LNCAP (cell line): ENCODE measurements around the gene AOC3.

ENCODE experiments used
- TF ChIP-seq, protein P1 (sequence below): fragments of 450-650 bp; IDR thresholded peaks from 2 replicates; pipeline ENCODE4 v1.5.1; 2017; ENCODE audit warnings: mild to moderate bottlenecking

Gene AOC3

DNA sequence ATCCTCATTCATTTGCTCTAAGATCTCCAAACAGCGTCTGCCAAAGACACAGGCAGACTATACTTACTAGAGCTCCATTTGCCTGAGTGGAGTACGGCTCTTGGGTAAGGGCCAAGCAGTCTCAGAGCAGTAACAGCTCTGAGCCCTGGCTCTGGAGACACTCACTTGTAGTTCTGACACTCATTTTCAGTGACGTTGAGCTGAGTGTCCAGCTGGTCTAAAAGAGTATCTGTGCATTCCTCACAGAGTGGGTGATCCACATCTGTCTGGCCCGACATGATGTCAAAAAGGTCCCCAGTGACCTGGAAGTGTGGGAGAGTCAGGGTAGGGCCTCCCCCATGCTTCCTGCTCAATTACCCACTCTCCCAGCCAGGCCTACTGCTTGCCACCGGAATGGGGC lies 32.6 kb upstream of the AOC3 start:
- TF ChIP-seq, protein P1, sequence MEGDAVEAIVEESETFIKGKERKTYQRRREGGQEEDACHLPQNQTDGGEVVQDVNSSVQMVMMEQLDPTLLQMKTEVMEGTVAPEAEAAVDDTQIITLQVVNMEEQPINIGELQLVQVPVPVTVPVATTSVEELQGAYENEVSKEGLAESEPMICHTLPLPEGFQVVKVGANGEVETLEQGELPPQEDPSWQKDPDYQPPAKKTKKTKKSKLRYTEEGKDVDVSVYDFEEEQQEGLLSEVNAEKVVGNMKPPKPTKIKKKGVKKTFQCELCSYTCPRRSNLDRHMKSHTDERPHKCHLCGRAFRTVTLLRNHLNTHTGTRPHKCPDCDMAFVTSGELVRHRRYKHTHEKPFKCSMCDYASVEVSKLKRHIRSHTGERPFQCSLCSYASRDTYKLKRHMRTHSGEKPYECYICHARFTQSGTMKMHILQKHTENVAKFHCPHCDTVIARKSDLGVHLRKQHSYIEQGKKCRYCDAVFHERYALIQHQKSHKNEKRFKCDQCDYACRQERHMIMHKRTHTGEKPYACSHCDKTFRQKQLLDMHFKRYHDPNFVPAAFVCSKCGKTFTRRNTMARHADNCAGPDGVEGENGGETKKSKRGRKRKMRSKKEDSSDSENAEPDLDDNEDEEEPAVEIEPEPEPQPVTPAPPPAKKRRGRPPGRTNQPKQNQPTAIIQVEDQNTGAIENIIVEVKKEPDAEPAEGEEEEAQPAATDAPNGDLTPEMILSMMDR = no peak

DNA sequence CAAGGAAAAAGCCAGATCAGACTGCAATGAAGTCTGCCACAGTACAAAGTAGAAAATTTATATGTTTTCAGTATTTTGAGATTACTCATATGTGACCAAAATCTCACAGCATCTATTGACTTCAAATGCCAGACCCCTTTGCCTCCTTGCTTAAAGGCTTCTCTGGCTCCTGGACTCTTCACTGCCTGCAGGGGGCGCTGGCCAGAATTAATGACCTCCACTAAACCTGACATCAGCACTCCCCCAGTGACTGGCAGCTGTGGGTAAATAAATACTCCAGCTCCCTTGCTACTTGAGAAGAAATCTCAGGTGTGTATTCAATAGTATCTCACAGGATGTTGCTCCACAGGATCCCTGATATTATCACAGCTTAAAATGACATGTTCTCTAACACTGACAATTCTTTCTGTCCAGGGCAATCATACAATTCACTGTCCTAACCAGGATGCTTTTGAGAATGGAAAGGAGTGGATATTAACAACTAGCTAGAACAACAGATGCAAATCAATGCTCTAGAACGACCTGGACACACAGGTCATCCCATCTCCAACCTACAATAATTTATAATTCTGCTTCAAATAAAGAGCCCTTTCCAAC lies 31.0 kb upstream of the AOC3 start:
- TF ChIP-seq, protein P1 = peak; percentile 84

DNA sequence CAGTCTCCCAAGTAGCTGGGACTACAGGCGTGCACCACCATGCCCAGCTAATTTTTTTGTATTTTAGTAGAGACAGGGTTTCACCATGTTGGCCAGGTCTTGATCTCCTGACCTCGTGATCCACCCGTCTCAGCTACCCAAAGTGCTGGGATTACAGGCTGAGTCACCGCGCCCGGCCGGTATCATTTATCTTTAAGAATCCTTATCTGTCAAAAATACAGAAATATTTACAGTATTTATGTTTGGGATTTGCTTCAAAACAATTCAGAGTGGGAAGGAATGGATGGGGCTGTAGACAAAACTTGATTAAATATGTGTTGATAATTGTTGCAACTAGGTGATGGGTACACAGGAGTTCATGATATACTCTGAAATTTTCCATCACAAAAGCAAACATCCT lies 29.8 kb upstream of the AOC3 start:
- TF ChIP-seq, protein P1 = no peak

DNA sequence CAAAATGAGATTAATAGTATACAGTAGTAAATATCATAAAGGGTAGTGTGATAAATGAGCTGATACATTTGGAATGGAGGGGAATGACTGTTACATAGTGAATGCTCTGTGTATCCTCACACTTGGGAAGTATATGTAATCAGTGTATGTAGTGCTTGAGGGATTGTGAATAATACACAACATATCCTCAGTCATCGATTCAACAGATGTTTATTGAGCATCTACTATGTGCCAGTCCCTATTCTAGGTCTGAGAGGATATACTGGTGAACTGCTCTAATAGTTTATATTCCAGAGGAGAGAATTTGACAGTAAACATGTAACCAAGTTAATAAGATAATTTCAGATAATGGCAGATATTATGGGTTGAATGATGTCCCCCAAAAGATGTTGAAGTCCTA lies 23.5 kb upstream of the AOC3 start:
- TF ChIP-seq, protein P1 = no peak

DNA sequence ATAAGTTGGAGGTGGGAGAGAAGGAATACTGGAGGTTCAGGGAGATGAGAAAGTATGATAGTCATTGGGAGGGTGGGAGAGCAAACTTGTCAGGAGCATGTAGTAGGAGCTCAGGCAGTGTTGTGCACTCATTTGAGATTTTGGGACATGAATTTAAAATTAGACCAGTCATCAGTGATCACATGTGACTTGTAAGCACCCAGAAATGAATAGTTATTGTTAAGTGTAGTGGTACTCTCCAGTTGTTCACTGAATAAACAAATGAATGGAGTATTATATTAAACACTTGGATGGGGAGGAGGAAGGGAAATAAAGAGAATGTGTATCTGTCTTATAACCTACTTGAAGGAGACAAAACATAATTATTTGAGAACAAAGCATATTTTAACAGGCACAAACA lies 20.0 kb upstream of the AOC3 start:
- TF ChIP-seq, protein P1 = no peak

DNA sequence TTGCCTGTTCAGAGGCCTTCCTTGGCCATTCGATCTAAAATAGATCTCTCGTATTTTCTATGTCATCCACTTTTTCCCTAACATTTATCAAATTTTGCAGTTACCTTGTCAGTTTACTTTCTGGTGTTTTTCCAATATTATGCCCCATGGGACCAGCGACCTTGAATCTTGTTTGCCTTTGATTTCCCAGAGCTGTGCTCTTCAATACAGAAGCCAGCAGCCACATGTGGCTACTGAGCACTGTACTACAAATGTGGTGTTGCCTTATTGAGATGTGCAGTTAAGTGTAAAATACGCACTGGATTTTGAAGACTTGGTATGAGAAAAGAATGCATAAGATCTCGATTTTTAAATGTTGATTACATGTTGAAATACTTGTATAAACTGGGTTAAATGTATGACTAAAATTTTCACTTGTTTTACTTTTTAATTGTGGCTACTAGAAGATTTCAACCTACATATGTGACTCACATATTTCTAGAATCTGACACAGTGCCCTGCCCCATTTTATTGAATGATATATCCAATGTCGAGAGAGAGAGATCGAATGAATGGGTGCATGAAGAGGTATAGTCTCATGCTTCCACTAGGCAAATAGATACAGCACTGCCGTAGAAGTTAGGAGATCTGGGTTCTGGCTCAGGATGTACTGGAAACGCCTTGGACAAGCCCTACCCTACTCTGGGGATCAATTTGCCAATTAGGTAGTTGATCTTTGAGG lies 18.6 kb upstream of the AOC3 start:
- TF ChIP-seq, protein P1 = no peak

DNA sequence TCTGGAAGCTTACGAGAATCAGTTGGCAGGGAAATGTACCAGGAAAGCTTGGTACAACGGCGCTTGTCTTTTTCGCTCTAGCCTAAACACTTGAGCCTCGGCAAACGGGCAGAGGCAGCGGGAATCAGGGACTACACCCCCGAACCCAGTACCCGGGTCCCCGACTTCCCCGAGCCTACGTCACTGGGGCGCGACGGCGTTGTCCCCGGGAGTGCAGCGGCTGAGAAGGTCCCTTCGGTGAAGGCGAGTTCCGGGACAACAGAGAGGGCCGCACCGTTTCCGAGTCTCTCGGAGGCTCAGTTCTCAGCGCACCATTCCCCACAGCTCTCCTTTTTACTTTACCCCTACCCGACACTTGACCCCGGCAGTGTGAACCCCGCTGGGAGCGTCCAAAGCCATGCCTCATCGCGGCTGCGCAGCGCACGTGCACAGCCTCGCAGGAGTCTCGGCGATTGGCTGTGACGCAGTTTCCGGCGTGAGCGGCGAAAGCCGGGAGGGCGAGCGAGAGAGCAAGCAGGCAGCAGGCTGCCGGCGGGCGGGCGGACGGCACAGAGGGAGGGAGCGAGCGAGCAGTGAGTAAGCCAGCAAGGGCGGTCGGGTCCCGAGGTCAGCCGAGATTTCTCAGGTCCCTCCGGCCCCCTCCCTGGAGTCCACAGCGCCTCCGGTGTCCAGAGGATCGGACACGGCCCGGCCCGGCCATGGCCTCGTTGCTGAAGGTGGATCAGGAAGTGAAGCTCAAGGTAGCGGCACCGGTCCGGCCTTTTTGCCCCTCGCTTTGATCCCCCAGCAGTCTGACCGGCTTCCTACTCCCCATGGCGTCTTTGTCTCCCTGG lies 17.8 kb upstream of the AOC3 start, which contains the start of gene PSME3:
Gene PSME3 (plus strand): TSS at position 464 of the 833 bp plus-strand sequence. CDS start 235 bp downstream, at position 699.
- TF ChIP-seq, protein P1 = no peak
